ENCODE data around the gene UNKL.

DNA sequence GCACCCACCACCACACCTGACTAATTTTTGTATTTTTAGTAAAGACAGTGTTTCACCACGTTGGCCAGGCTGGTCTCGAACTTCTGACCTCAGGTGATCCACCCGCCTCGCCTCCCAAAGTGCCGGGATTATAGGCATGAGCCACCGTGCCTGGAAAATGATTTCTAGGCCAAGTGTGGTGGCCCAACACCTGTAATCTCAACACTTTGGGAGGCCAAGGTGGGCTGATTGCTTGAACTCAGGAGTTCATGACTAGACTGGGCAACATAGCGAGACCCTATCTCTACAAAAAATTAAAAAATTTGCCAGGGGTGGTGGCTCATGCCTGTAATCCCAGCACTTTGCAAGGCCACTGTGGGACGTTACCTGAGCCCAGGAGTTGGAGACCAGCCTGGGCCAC lies 92.1 kb downstream of the UNKL start:
- TF ChIP-seq, protein P1, sequence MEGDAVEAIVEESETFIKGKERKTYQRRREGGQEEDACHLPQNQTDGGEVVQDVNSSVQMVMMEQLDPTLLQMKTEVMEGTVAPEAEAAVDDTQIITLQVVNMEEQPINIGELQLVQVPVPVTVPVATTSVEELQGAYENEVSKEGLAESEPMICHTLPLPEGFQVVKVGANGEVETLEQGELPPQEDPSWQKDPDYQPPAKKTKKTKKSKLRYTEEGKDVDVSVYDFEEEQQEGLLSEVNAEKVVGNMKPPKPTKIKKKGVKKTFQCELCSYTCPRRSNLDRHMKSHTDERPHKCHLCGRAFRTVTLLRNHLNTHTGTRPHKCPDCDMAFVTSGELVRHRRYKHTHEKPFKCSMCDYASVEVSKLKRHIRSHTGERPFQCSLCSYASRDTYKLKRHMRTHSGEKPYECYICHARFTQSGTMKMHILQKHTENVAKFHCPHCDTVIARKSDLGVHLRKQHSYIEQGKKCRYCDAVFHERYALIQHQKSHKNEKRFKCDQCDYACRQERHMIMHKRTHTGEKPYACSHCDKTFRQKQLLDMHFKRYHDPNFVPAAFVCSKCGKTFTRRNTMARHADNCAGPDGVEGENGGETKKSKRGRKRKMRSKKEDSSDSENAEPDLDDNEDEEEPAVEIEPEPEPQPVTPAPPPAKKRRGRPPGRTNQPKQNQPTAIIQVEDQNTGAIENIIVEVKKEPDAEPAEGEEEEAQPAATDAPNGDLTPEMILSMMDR (IDR thresholded peaks at IDR 0.05): no peak
- no peak for TF ChIP-seq POLR2A (IDR thresholded peaks at IDR 0.05)
